Muscle of back (tissue), 11 donors: ENCODE measurements around the gene LAIR1. TPM values are rescaled to one million over a fixed set of nuclear protein-coding genes. Genes with fewer than 3 reads are reported as not detected.
"Not testable (repeated sequence)": the region's sequence is repeated elsewhere in the genome, so short reads cannot be mapped to it uniquely, and the experiment has no call there.

Experiments
- DNase-seq, 3 donors: peaks; one replicate each; pipeline versions ENCODE4 v3.0.0 to v3.0.0-alpha.2; 2013
- polyA plus RNA-seq, 10 donors: library from polyadenylated mRNA; unstranded; fragments of 120-200 nt; gene quantifications; one replicate each; pipeline ENCODE4 v1.2.1, GENCODE V29; 2013; ENCODE audit not compliant: insufficient read length in 10 of 10

The LAIR1 gene
- polyA plus RNA-seq, 10 donors: 5.6 to 11.0 (median 7.4) TPM

DNA sequence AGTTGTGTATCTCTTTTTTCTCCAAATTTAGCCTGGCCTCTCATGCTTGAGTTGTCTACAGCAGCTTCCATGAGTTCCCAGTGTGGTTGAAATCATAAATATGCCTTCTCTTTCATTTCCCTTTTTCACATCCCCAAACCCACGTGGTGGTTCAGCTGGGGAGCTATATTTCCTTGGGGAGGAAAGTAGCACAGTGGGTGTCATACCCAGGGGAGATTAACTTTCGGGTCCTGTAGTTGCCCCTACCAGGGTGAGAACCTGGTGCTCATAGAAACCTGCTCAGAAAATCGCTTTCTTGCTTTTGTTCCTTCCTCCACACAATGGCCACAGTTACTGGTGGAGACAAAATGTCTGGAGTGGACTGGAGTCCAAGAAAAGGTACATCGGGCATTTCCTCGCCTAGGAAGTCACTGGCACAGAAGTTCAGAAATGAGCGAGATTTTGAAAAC, 18.8 kb downstream of the LAIR1 start:
- peak in 1 of 3 donors; percentile 25 for DNase-seq

GRCh38 chr19:54343868-54344267, 20.9 kb downstream of the LAIR1 start:
- no peak for DNase-seq

DNA sequence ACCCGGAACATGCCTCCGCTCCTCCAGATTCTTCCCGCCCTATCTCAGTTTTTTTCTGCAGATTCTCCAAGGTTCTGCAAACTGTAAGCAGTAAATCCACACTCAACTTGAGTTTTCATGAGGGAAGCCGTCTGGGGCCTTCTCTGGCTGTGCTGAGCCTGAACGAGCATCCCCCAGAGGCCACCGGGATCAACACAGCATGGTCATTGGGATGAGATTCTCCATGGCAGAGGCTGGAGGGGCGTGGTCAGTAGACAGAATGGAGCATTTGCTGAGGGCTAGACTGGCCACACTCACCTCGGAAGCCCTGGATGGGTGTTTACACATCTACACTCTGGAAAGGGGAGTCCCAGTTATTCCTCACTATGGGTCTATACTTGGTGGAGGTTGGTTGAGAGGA, 23.4 kb downstream of the LAIR1 start:
- no peak for DNase-seq

DNA sequence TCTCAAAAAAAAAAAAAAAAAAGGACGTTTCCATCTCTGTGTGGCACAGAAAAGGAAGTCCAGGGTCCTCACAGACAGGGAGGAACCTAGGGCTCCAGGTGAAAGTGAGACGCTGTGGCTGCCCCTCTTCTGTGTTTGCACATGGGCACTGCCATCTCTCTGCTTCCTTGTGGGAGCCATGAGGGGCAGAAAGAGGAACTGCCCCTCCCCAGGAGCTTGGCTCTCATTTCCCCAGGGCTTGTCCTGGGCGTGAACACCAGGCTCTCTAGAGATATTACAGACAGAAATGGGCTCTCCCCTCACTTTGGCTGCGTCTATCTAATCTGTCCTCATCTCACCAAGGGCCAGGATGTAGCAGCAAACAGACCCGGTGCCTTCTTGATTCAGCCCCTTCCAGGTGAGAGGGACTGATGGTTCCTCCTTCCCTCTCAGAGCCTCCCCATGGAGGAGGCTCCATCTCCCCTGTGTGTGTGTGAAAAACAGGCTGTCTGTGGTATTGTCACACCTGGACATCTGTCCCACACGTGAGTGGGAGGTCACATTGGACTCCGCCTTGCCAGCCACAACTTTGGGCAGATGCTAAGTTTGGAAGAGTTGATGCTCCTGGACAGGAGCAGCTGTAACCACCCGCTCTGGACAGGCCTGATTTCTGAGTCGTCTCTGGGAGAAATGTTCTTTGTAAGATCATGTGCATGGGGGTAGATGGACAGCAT, 24.9 kb downstream of the LAIR1 start:
- peak in 1 of 3 donors; percentile 22 for DNase-seq

GRCh38 chr19:54338521-54338920, 26.2 kb downstream of the LAIR1 start:
- DNase-seq: no peak

- DNase-seq: no peak
Observed at GRCh38 chr19:54337858-54338230, 26.9 kb downstream of the LAIR1 start.

DNA sequence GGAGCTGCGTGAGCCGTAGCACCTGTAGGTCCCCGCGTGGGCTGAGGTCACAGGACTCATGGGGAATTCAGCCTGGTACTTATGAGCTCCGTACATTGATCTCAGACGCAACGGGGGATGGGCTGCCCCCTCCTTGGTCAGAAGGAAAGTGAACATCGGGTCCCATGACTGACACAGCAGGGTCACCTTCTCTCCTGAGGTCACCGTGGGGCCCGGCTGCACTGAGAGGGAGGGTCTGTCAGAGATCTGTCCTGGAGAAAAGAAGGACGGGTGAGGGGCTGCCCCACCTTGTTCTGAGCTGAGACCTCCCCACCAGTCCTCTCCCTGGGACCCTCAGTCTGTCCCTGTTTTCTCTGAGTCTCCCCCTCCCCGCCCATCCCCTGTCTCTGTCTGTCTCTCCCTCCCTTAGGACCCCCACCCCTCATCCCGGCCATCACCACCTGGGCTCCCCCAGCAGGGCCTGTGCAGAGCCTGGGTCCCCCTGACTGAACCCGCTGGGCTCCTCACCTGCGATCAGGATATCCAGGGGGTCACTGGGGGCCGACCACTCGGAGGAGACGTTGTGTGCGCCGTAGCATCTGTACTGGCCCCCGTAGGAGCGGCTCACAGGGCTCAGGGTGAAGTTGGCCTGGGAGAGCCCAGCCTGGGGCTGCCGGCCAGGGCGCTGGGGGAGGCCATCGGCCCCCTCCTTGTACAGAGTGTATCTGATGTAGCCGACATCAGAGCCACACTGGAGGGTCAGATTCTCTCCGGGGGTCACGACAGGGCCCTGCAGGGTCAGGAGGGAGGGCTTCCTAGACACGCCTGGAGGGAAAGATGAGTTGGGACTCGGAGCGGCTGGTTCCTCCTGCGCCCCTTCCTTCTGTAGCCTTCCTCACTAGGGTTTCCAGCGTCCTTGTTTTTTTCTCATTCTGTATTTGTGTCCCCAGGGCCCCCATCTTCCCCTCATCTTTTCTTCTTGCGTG, 27.6 kb downstream of the LAIR1 start:
- DNase-seq: no peak

- no peak for DNase-seq
Observed at GRCh38 chr19:54335979-54336892, 28.5 kb downstream of the LAIR1 start.

- no peak for DNase-seq
Observed at GRCh38 chr19:54335164-54335563, 29.6 kb downstream of the LAIR1 start.

- DNase-seq: no peak
Observed at GRCh38 chr19:54333586-54334298, 31.0 kb downstream of the LAIR1 start.

- no peak for DNase-seq
Observed at GRCh38 chr19:54332149-54332548, 32.6 kb downstream of the LAIR1 start.

- no peak for DNase-seq
Observed at GRCh38 chr19:54331626-54332025, 33.1 kb downstream of the LAIR1 start.

DNA sequence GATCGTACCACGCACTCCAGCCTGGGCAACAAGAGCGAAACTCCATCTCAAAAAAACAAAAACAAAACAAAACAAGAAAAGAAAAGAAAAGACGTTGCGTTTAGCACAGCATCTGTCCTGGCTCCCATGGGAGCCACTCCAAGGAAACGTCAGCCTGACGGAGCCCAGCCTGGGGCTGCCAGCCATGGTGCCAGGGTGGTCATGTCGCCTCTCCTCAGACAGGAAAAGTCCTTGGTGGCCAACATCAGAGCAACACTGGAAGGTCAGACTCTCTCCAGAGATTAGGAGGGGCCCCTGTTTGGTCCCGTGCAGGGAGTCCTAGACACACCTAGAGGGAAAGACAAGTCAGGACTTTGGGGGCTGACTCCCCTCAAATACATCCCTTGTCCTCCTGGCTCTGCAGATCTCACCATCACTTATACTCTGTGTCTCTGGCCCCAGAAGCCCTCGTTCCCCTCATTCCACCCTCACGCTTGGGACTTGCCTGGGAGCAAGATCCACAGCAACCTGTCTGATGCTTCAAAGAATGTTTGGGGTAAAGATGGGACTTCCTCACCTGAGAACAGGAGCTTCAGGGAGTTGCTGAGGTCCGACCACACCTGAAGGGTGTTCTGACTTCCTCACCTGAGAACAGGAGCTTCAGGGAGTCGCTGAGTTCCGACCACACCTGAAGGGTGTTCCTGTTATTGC, 35.1 kb downstream of the LAIR1 start:
- DNase-seq: no peak

- not testable (repeated sequence) for DNase-seq
Observed at GRCh38 chr19:54328781-54329180, 36.0 kb downstream of the LAIR1 start.

DNA sequence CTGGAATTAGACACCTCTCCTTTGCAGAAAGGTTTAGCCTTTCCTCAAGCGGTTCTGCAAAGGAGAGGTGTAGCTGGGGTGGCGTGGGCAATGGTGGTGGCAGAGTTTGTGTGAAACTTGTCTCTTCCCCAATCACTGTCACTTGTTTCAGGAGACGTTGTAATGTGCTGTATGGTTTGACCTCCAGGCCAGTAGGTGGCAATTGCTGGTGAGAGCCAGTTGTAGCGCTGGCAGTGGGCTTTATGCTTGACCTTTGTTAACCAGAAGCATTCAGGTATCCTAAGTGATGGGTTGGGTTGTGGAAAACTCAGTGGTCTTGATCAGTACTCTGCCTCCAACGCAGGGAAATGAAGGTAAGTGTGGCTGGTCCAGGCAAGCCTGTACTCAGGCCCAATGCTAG, 39.1 kb downstream of the LAIR1 start:
- DNase-seq: no peak

DNA sequence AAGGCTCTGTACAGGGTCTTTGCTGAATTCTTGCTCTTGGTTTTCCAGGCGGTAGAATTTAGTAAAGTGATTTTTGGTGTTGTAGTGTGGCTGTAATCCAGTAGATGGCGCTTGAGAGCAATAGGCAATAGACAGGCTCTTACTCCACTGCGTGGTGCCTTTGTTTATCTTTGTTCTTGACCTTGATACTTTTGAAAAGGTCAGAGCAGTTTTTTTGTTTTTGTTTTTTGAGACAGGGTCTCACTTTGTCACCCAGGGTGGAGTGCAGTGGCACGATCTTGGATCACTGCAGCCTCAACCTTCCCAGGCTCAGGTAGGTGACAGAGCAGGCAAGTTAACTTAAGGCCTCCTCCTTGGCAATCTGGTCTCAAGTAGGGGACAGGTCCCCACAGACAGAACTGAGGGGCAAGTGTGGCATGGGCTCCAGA, 39.5 kb downstream of the LAIR1 start:
- DNase-seq: peak; percentile 25 to 57 (median 36)

GRCh38 chr19:54324071-54324470, 40.7 kb downstream of the LAIR1 start:
- DNase-seq: no peak

GRCh38 chr19:54322934-54323333, 41.8 kb downstream of the LAIR1 start:
- DNase-seq: not testable (repeated sequence)

GRCh38 chr19:54322295-54322694, 42.4 kb downstream of the LAIR1 start:
- not testable (repeated sequence) for DNase-seq

- no peak for DNase-seq
Observed at GRCh38 chr19:54319892-54320670, 44.6 kb downstream of the LAIR1 start.
